ENCODE data around the gene TRIM66.

Gene TRIM66

DNA sequence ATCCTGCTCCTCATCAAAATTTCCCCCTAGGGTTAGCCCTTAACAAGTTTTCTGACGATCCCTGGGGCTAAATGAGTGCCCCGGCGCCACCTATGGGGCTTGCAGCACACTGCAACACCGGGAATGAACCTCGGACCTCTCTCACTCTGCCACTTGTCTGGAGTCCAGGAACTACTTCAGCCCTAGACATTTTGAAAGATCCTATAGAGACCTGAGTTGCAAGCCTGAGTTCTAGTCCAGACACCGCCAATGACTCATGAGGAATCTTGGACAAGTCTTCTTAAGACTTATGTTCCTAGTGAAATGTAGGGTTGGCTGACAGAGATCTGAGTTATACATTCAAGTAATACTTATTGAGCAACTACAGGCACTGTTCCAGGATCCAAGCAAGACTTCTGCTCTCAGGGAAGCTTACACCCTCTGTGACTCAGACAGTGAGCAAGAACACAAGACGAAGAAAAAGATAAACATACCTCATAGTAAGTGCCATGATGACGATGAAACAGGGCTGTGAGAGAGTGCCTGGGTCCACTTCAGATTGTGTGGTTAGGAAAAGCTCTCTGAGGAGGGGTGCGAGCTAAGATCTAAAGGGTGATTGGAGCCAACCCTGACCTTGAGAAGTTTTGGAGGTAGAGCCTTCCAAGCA lies 78.3 kb downstream of the TRIM66 start:
- no peaks in the 10 kb centered on the region for H3K4me1 Mint-ChIP-seq (ENCODE audit: low read depth)
- H3K4me3 Mint-ChIP-seq, result no peak overlapping the region
- H3K36me3 Mint-ChIP-seq (ENCODE audit: low read depth), result no peaks in the 10 kb centered on the region
- no peak overlapping the region for H3K27ac Mint-ChIP-seq
- DNase-seq, result peak; percentile 54
- H3K9me3 Mint-ChIP-seq, result no peaks in the 10 kb centered on the region
- peaks cover 30% of the 10 kb centered on the region for H3K27me3 Mint-ChIP-seq

DNA sequence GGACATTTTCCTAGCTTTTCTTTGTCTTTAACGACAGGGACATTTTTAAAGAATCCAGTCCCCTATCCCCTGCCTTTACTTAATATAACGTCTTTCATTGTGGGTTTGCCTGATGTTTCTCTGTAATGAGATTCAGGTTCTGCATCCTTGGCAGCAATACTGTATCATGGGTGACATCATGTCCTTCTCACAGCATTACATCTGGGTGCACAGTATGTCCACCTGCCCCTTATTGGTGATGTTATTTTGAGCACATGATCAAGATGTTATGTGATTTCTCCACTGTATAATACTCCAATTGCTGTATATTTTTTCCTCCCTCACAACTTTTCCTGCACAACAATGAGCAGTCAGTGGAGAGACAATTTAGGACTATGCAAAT lies 78.8 kb downstream of the TRIM66 start:
- Mint-ChIP-seq H3K27ac (no peak overlapping the region), H3K36me3 (ENCODE audit: low read depth) (no peaks in the 10 kb centered on the region), H3K9me3 (no peaks in the 10 kb centered on the region), H3K4me3 (no peak overlapping the region), H3K27me3 (peaks cover 35% of the 10 kb centered on the region), H3K4me1 (ENCODE audit: low read depth) (no peaks in the 10 kb centered on the region)
- DNase-seq, result no peak

DNA sequence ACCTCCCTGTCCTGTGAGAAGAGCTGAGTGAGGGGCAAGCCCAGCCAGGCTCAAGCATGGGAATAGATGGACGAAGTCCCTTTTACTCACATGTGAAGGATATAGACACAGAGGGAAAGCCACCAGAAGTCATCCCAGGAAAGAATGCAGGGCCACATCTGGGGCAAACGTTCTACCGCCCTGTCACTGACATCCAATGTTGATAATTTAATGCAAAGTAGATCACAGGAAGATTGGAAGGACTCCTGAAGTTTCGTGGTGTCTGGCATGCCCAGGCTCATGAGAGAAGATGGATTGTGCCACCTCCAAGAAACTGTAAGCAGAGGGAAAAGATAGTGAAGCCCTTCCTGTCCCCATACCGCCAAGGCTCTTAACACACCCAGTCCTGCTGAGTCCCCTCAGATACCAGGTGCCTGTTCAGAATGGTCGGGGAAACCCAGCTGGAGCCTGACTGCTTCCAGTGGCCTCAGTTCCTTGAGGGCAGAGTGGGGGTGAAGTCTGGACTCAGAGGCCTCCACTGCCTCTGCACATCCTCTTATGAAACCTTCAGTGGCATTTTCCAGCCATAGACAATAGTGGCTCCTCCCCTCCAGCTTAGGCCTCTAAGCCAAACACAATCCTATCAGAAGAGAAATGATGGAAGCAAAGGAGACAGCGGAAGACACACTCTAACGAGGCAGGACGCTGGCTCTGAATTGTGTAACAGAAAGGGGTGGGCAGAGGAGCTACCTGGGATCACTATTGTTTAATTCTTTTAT lies 80.9 kb downstream of the TRIM66 start:
- Mint-ChIP-seq H3K4me3 (no peak overlapping the region), H3K4me1 (ENCODE audit: low read depth) (no peaks in the 10 kb centered on the region), H3K27me3 (peaks cover 52% of the 10 kb centered on the region), H3K9me3 (no peaks in the 10 kb centered on the region), H3K36me3 (ENCODE audit: low read depth) (no peaks in the 10 kb centered on the region), H3K27ac (no peak overlapping the region)
- no peak for DNase-seq

DNA sequence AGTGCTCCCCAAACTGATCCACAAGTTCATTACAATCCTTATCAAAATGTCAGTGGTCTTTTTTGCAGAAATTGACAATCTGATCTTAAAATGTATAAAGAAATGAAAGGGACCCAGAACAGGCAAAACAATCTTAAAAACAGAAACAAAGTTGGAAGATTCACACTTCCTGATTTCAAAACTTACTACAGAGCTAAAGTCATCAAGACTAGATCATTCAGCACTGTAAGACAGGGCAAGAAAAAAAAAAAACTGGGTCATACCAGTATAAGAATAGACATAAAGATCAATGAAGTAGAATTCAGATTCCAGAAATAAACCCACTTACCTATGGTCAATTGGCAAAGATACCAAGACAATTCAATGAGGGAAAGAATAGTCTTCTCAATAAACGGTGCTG lies 84.0 kb downstream of the TRIM66 start:
- Mint-ChIP-seq H3K9me3 (no peaks in the 10 kb centered on the region), H3K36me3 (ENCODE audit: low read depth) (no peaks in the 10 kb centered on the region), H3K27me3 (peaks cover 60% of the 10 kb centered on the region), H3K4me3 (no peak overlapping the region), H3K27ac (no peak overlapping the region), H3K4me1 (ENCODE audit: low read depth) (peaks cover 6% of the 10 kb centered on the region)
- no peak for DNase-seq

DNA sequence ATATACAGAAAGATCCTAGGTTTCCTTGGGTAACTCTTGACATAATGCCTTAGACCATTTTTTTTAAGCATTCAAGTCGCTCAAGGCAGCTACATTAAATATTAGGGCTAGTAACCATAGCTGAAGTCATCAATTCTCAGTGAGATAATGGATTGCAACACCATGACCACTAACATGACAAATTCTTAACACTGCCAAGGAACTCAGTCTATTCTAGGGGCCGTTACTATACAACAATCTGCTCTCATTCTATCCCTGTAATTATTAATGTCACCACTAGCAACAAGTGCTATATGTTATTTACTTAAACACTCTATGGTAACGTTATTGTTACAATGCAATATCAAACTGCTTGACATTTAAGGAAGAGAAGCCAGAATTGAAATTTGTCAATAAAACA lies 85.3 kb downstream of the TRIM66 start:
- H3K36me3 Mint-ChIP-seq (ENCODE audit: low read depth), result no peaks in the 10 kb centered on the region
- H3K9me3 Mint-ChIP-seq, result no peaks in the 10 kb centered on the region
- no peak overlapping the region for H3K4me3 Mint-ChIP-seq
- H3K27me3 Mint-ChIP-seq, result peaks cover 67% of the 10 kb centered on the region
- no peak overlapping the region for H3K27ac Mint-ChIP-seq
- peaks cover 10% of the 10 kb centered on the region for H3K4me1 Mint-ChIP-seq (ENCODE audit: low read depth)
- no peak for DNase-seq

DNA sequence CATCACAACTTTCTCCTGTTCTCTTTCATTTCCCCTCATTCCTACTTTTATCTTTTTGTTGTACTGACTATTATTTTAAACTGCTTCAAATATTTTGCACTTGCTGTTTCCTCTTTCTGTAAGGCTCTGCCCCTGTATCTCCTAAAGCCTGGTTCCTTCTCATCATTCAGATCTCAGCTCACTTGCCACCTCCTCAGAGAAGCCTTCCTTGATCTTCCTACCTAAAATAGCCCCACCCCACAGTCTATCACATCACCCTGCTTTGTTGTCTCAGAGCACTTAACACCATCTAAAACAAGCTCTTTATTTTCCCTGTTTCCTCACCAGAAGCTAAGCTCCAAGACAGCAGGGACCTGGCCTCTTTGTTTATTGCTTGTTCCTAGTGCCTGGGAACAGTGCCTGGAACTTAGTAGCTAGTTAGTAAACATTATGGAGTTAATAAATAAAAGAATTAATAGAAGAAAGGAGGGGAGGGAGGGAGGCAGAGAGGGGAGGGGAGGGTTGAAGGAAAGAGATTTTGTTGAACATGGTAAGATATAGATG lies 85.9 kb downstream of the TRIM66 start:
- H3K27me3 Mint-ChIP-seq, result peaks cover 71% of the 10 kb centered on the region
- H3K27ac Mint-ChIP-seq, result no peak overlapping the region
- H3K4me3 Mint-ChIP-seq, result no peak overlapping the region
- H3K36me3 Mint-ChIP-seq (ENCODE audit: low read depth), result no peaks in the 10 kb centered on the region
- no peak for DNase-seq
- peaks cover 10% of the 10 kb centered on the region for H3K4me1 Mint-ChIP-seq (ENCODE audit: low read depth)
- H3K9me3 Mint-ChIP-seq, result no peaks in the 10 kb centered on the region

DNA sequence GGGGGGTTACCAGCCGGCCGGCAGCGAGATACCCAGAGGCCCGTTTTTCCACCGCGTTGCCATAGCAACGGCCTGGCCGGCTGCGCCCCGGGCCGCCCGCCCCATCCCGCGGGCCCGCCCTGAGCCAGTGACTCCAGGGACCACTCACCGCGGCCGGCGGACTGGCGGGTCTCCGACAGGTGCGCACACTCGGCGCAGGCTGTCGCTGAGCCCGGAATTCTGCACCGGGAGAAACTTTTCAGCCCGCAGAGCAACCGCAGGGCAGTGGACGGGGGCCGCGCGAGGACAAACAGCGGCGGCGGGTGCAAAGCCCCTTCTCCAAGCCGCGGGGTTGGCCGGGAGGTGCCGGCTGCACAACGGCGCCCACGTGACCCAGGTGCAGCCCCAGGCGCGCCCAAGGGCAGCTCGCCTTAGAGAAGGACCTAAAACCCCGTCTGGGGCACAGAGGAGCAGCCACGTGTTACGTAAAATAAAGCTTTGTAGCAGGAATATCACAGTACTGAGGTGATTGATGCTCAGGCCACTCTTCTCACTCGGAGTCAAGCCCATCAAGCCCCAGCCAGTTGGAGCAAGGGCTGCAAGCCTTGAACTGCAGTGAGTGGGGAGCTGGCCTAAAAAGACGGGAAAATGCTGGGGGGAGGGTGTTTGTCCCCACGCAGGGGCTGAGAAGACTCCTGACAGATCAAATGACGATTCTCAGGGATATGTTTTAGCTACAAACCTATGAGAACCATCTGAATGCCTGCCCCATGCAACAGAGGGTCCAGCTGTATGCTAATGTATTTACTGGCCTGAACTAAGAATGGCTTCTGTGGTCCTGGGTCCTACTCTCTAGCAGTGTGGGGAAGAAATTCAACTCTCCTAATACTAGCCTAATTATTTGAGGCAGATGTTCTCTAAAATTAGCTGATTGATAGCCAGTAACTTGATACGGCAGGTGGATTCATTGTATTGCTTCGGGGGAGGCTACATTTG lies 88.2 kb downstream of the TRIM66 start, which contains the start of gene STK33:
TSS of gene STK33 (minus strand) at position 294 of the 975 bp plus-strand sequence. CDS start 119,323 bp downstream, outside the sequence.
- peak within 1 kb of the TSS; percentile 75 for H3K4me3 Mint-ChIP-seq
- H3K27ac Mint-ChIP-seq, result no peak within 1 kb of the TSS
- H3K27me3 Mint-ChIP-seq, result peaks cover 79% of the 10 kb centered on the region
- no peaks in the 10 kb centered on the region for H3K36me3 Mint-ChIP-seq (ENCODE audit: low read depth)
- peak; percentile 53 for DNase-seq
- H3K4me1 Mint-ChIP-seq (ENCODE audit: low read depth), result peaks cover 10% of the 10 kb centered on the region
- no peaks in the 10 kb centered on the region for H3K9me3 Mint-ChIP-seq

DNA sequence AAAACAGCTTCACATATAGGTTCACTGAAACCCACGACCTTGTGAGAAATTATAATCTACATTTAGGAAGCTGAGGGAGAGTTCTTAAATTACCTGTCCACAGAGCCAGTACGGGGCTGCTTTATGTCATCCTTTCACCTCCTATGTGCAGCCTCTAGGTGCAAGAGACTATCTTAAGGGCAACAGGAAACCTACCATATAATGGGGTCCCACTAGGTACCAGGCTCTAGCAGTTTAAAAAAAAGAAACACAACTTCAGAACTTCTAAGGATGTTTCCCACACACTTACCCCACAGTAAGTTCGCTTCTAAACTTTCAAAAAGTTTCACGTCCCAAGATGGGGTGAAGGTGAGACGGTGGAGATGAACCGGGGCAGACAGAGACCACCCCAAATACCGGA lies 89.0 kb downstream of the TRIM66 start:
- Mint-ChIP-seq H3K36me3 (ENCODE audit: low read depth) (no peaks in the 10 kb centered on the region), H3K9me3 (no peaks in the 10 kb centered on the region), H3K27ac (no peak overlapping the region), H3K4me1 (ENCODE audit: low read depth) (peaks cover 10% of the 10 kb centered on the region), H3K4me3 (peak overlapping the region; percentile 72), H3K27me3 (peaks cover 78% of the 10 kb centered on the region)
- no peak for DNase-seq

DNA sequence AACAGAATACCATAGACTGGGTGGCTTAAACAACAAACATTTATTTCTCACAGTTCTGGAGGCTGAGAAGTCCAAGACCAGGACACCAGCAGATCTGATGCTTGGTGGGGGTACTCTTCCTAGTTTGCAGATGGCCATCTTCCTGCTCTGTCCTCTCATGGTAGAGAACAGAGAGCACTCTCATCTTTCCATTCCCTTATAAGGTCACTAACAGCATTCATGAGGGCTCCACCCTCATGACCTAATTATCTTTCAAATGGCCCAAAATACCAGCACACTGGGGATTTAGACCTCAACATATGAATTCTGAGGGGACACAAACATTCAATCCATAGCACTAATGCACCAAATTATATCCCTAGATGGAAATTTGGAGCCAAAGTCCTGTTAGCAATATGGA lies 94.5 kb downstream of the TRIM66 start:
- Mint-ChIP-seq H3K9me3 (peaks cover 5% of the 10 kb centered on the region), H3K4me1 (ENCODE audit: low read depth) (no peaks in the 10 kb centered on the region), H3K4me3 (no peak overlapping the region), H3K27me3 (peaks cover 46% of the 10 kb centered on the region), H3K27ac (no peak overlapping the region), H3K36me3 (ENCODE audit: low read depth) (no peaks in the 10 kb centered on the region)
- DNase-seq, result no peak

DNA sequence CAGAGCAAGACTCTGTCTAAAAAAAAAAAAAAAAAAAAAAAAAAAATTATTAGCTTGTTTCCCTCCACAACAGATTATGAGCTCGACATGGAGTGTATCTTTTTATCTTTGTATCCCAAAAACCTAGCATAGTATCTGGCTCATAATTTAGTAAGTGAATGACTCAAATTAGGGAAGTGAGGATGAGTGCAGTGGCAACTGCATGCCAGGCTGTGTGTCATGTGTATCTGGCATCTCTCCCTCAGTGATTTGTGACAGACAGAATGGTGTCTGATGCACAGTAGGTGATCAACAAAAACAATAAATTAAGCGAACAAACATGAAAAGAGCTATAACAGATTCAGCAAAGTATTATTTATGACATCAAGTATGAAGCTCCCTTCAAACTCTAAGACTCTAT lies 95.7 kb downstream of the TRIM66 start:
- H3K4me1 Mint-ChIP-seq (ENCODE audit: low read depth), result no peaks in the 10 kb centered on the region
- peaks cover 5% of the 10 kb centered on the region for H3K9me3 Mint-ChIP-seq
- H3K4me3 Mint-ChIP-seq, result no peak overlapping the region
- no peak for DNase-seq
- no peaks in the 10 kb centered on the region for H3K36me3 Mint-ChIP-seq (ENCODE audit: low read depth)
- peaks cover 41% of the 10 kb centered on the region for H3K27me3 Mint-ChIP-seq
- H3K27ac Mint-ChIP-seq, result no peak overlapping the region

DNA sequence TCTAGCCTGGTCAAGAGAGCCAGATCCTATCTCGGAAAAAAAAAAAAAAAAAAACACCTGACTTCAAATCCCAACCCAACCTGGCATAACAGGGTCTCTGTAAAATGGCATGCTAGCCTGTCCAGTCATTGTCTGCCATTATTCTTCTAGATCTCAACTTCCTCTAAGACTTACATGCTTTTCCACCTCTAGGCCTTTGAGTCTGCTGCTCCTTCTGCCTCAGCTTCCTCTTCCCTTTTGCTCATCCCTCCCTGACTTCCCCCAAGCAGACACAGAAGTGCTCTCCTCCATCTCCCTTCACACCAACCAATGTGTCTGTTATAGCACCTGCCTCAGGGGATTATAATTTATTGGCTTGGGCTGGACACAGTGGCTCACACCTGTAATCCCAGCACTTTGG lies 96.3 kb downstream of the TRIM66 start:
- Mint-ChIP-seq H3K4me1 (ENCODE audit: low read depth) (no peaks in the 10 kb centered on the region), H3K27ac (no peak overlapping the region), H3K9me3 (peaks cover 5% of the 10 kb centered on the region), H3K27me3 (peaks cover 40% of the 10 kb centered on the region), H3K36me3 (ENCODE audit: low read depth) (no peaks in the 10 kb centered on the region), H3K4me3 (no peak overlapping the region)
- DNase-seq, result no peak

DNA sequence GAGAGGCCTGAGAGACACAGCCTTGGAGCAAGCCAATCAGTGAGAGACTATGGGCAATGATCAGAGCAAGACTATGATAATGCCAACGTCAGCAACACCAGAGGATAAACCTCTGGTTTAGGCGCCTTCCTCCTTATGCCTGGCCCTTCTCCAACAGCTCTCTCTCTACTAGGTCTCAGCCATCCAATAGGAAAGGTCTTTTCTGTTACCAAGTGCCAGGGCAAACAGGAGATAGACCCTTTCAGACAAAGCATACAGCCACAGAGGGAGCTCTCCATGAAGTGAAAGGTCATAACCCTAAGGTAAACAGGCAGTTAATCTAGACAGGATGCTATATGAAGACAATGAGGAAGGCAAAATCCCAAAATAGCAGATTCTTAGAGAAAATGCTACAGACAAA lies 98.0 kb downstream of the TRIM66 start:
- Mint-ChIP-seq H3K27me3 (peaks cover 43% of the 10 kb centered on the region), H3K27ac (no peak overlapping the region), H3K9me3 (peaks cover 5% of the 10 kb centered on the region), H3K4me1 (ENCODE audit: low read depth) (no peaks in the 10 kb centered on the region), H3K4me3 (no peak overlapping the region), H3K36me3 (ENCODE audit: low read depth) (no peaks in the 10 kb centered on the region)
- DNase-seq, result no peak

DNA sequence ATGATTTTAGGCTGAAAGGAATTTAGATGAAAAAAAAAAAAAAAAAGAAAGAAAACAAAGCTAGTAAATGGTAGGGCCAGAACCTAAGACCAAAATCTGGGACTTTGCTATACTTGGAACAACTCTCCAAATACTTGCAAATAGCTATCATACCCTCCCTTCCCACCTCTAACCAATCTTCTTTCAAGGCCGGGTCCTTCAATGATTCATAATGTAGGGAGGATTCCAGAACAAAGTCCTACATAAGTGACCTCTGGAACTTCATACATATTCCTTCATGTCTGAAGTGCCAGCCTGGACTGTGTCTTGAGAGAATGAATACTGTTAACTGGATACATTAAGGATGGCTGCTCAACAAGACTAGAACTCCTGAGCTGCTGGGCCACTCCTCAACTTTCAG lies 98.4 kb downstream of the TRIM66 start:
- Mint-ChIP-seq H3K4me3 (no peak overlapping the region), H3K27ac (no peak overlapping the region), H3K36me3 (ENCODE audit: low read depth) (no peaks in the 10 kb centered on the region), H3K27me3 (peaks cover 40% of the 10 kb centered on the region), H3K4me1 (ENCODE audit: low read depth) (no peaks in the 10 kb centered on the region), H3K9me3 (peaks cover 5% of the 10 kb centered on the region)
- DNase-seq, result no peak

DNA sequence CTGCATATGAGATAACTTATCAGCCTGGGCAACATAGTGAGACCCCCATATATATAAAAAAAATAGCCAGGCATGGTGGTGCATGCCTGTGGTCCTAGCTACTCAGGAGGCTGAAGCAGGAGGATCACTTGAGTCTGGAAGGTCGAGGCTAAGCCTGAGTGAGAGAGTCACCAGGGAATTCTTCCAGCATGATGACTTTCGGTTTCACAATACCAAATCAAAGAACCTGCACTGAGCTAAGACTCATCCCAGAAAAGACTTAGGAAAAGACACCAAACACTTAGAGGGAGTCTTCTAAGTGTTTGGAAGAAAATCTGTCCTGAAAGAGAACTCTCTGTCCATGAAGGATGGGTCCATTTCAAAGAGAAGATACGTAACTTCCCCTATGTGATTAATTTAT lies 101.2 kb downstream of the TRIM66 start:
- Mint-ChIP-seq H3K4me3 (no peak overlapping the region), H3K27me3 (peaks cover 27% of the 10 kb centered on the region), H3K9me3 (peaks cover 3% of the 10 kb centered on the region), H3K4me1 (ENCODE audit: low read depth) (peaks cover 2% of the 10 kb centered on the region), H3K36me3 (ENCODE audit: low read depth) (no peaks in the 10 kb centered on the region), H3K27ac (no peak overlapping the region)
- no peak for DNase-seq
